ENCODE data around the gene NOS3.

Gene NOS3

DNA sequence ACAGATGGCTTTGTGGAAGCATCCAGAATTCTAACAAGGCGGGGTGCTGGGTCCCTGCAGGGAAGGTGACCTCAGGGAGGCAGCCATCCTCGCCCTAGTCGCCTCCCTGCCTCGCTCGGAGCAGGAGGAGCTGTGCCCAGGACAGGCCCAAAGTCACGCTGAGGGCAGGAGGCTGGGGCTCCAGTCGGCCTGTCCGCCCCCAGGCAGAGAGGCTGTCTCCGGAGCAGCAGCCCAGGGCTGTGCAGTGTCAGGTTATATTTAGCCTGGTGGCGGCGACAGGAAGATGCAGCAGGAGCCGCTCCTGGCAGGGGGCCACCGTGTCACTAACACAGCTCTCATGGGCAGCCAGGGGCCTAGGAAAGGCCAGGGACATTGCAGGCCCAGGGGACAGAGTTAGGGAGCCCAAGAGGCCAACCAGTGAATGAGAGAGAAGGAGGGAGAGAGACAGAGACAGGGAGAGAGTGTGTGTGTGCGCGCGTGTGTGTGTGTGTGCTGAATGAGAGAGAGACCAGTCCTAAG, 26.2 kb upstream of the NOS3 start:
- DNase-seq (ENCODE audit: low read depth): no peak

GRCh38 chr7:150965273-150965830, 25.5 kb upstream of the NOS3 start:
- DNase-seq (ENCODE audit: low read depth): no peak

- no peak for DNase-seq (ENCODE audit: low read depth)
Measured at GRCh38 chr7:150966002-150966401, 24.8 kb upstream of the NOS3 start.

- no peak for DNase-seq (ENCODE audit: low read depth)
Measured at GRCh38 chr7:150967349-150967748, 23.5 kb upstream of the NOS3 start.

DNA sequence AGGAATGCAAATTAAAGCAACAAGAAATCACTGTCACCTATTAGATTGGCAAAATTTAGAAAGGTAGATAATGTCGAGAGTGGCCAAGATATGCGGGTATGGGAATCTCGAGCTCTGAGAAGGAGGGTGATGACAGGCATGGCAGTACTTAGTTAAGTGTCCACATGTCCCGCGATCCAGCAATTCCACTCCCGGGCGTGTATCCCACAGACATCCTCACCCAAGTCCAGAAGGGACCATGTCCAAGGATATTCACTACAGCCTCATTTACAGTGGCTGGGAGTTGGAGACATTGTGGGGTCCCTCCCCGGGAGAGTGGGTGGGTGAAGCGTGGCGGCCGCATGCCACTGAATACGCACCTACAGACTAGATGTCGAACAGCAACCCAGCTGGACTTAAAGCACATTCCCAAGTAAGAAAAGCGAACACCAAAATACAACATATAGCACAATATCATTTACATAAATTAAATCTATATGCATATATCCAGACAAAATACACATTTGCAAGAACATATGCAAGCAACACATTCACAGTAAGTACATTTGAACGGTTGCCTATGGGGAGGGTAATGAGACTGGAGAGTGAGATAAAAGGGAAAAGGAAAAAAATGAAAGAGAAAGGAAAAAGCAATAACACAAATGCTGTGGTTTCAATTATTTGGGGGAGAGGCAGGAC, 22.6 kb upstream of the NOS3 start:
- no peak for DNase-seq (ENCODE audit: low read depth)

DNA sequence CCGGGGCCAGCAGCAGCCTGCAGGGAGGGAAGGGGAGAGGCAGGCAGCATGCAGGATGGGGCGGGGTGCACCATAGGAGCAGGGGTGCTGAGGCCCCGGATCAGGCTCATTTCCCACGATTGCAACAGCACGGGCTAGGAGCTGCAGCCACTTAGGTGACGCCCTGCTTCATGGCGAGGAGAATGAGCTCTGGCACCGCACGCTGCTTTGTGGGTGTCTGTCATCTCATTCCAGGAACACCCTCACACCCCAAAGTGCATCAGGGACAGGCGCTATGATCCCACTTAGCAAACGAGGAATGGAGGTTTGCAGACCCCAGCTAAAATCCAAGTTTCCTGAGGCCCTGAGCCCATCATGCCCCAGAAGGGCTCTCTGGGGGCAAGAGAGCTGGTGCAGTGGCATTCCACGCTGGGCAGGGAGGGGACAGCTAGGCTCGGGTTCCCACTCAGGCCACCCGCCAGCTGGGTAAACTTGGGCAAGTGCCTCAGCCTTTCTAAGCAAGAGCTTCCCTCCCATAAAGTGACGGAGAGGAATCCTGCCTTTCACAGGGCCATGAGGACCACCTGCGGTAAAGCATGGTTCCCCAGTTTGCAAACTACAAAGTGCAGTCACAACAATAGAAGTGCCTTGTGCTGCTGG, 22.0 kb upstream of the NOS3 start:
- no peak for DNase-seq (ENCODE audit: low read depth)

DNA sequence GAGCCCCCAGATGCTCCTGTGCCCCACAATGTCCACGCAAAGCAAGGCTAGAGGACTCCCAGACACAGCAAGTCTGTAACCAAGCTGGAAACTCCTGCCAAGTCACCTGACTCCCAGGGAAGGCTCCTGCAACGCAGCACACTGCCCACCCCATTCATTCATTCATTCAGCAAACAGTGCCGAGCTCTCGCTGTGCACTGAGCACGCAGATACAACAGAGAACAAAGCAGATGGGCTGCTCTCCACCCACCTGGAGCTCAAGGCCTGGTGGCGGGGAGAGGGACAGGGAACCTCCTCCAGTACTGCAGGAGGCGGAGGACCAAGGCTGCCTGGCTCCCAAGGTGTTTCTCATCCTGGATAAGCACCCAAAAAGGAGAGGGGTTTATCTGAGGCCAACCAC, 21.3 kb upstream of the NOS3 start:
- no peak for DNase-seq (ENCODE audit: low read depth)

- DNase-seq (ENCODE audit: low read depth): no peak
Measured at GRCh38 chr7:150970424-150970823, 20.4 kb upstream of the NOS3 start.

DNA sequence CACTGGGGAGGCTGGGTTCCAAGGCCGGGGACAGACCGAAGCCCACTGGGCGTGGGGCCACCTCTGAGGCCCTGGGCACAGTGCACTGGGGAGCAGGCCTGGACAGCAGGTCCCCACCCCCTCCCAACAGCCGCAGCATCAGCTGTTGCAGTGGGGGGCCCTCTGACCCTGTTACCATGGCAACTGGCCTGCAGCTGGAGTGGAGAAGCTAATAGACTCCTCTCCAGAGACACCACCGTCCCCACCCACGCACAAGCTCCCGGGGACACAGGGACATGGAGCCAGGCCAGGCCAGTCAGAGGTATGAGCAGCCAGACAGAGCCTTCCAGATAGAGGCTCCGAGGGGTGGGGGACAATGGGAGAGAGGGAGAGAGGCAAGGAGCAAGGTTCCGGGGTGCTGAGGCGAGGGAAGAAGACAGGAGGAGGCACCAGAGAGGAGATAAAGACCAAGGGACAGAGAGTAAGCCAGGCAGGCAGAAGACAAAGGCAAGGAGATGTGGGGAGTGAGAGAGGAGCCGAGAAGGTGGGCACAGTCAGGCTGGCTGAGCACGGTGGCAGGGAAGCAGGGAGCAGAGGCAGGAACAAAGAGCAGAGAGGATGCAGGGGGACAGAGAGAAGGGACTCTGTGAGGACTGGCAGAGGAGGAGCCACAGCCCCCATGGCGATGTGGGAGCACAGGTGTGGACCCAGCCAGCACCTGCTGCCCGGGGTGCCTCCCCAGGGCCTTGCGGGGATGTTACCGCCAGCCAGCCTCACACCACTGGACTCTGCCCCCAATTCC, 19.4 kb upstream of the NOS3 start:
- no peak for DNase-seq (ENCODE audit: low read depth)

GRCh38 chr7:150972023-150972468, 18.8 kb upstream of the NOS3 start:
- DNase-seq (ENCODE audit: low read depth): no peak

- no peak for DNase-seq (ENCODE audit: low read depth)
Measured at GRCh38 chr7:150972741-150973140, 18.1 kb upstream of the NOS3 start.

- no peak for DNase-seq (ENCODE audit: low read depth)
Measured at GRCh38 chr7:150973571-150974451, 17.0 kb upstream of the NOS3 start.

DNA sequence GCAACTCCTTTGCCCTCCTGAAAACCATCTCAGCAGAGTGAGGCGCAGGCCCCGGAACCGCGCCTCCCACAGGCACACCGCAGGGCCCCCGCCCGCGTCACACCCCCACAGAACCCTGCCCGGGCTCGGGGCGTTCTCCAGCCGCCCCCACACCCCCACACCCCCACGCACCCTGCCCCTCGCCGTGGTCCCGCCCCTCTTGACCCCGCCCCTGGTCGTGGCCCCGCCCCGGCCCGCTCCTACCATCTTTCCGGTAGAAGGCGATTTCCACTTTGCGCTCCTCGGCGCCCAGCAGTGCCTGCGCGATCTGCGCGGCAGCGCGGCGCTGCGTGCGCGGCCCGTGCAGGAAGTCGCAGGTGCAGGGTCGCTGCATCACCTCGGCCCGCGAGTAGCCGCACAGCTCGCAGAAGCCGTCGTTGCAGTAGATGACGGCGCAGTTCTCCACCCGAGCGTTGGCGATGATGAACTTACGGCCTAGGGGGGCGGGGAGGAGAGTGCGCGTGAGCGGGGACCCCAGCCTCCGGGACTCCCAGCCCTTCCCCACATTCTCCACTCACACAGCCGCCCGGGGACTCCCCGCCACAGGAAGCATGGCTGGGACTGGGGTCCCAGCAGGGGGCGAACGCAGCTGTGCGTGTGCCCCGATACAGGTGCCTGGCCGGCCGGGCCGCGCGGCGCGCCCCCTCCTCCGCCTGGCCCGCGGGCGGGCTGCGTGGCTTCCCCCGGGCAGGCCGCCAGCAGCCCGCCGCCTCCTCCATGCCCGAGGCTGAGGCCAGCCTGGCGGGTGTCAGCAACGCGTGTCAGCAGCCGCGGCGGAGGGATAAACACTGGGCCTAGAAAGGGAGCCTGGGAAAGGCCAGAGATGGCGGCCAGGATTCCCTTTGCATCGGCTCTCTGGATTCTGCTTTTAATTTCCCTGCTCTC, 16.1 kb upstream of the NOS3 start:
- DNase-seq (ENCODE audit: low read depth): no peak

GRCh38 chr7:150975536-150976319, 15.1 kb upstream of the NOS3 start:
- no peak for DNase-seq (ENCODE audit: low read depth)

DNA sequence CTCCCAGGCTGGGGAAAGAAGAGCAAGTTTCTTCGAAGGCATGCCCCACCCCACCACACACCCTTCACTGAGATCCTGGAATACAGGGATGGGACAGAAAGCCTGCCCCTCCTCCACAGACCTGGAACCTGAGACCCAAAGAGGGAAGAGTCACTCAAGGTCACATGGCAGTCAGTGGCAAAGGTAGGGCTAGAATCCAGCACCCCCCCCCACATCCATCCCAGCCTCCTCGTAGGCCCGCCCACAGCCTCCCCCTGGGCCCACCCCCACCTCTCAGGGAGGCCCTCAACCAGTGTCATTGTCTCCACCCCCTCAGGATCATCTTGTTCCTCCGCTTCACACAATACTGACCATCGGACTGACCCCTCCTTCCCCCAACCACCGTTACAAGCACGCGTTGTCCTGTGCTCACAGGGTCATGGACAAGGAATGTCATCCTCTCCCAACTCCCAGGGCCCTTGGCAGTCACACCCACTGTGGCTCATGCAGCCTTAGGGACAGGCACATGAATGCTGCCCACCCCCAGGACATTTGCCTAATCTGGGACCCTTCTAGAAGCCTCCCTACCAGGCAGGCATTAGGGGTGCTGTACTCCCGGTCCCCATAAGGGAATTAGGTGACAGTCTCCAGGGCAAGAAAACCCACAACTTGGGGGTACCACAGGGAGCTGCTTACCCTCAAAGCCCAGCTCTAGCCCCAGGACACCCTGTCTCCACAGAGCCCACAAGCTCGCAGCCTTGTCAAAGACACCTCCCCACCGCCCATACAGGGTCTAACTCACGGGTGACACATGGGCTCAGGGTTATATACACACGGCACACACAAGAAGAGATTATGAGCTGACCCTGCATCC, 14.1 kb upstream of the NOS3 start:
- no peak for DNase-seq (ENCODE audit: low read depth)

DNA sequence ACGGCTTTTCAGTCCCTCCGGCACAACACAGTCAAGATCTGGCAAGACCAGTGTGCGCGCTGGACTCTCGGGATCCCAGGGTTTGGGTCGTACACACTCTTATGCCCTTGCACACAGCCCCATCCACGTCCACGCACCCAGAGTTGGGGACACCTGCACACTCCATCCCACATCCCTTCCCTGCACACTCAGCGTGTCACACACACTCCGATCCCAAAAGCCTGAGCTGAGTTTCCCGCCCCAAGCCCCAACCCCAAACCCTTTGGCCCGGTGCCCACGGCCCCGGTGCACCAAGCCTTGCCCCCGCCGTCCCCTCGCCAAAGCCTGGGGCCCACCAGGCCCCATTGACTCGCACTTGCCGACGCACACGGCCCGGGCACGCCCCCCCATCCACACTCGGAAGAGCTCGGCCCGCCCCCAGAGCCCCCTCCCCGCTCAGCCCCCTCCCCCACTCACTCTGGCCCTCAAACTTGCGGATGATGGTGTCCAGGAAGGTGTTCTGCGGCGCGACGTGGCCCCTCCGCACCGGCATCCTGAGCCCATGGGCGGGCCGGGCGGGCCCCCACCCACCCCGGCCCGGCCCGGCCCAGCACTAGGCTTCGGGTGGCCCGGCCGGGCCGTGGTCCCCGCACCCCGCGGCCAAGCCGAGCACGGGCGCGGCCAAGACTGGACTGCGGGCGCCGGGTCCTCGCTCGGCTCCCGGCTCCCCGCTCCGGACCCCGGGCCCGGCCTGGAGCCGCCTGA, 13.3 kb upstream of the NOS3 start:
- DNase-seq (ENCODE audit: low read depth): no peak

DNA sequence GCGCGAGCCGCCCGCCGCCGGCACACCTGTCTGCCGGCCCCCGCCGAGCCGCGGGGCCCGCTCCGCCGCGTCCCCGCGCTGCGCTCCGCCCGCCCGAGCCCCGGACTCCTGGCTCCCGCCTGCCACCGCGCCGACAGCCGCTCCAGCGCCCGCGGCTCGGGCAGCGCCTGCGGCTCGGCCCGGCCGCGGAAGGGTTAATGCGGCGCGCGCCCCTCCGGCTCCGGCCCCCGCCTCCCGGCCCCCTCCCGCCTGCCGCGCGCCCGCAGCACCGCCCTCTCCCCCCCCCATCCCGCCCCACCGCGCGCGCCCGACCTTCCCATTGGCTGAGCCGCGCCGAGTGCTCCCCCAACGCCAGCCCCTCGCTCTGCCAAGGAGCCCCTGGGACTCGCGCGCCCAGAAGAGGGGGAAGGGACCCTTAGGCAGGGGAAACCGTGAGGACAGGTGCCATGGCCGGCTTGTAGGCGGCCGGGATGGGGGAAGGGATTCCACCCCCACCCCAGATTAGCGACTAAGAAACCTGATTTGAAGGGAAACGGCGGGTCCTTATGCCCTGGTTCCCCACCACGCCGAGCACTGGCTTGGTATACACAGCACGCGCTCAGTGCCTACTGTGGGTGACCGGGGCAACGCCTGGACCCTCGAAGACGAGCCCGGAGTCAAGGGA, 12.6 kb upstream of the NOS3 start, which contains the start of gene KCNH2:
TSS of gene KCNH2 (minus strand) at position 196 of the 664 bp plus-strand sequence. CDS start 408 bp downstream, outside the sequence.
- DNase-seq (ENCODE audit: low read depth): no peak
